ENCODE measurements around the gene SHROOM2.

DNA sequence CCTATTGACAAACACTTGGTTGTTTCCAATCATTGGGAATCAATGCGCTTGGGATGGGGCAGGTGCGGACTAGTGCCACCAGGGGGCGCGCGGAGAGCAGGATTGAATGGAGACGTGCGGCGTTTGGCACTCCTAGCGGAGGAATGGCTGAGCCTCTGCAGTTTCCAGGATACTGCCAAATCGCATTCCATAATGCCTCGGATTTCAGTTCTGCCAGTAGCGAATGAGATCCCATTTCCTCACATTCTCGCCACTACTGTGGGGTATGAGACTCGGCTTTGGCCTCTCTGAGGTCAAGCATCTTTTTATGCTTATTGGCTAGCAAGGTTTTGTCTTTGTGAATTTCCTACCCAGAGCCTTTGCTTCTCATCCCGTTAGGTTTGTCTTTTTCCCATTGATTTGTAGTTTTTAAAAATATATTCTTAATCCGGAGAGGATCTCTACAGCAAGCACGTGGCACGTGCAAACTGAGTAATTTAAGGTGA lies 209.7 kb downstream of the SHROOM2 start:
- TF ChIP-seq, protein P1, sequence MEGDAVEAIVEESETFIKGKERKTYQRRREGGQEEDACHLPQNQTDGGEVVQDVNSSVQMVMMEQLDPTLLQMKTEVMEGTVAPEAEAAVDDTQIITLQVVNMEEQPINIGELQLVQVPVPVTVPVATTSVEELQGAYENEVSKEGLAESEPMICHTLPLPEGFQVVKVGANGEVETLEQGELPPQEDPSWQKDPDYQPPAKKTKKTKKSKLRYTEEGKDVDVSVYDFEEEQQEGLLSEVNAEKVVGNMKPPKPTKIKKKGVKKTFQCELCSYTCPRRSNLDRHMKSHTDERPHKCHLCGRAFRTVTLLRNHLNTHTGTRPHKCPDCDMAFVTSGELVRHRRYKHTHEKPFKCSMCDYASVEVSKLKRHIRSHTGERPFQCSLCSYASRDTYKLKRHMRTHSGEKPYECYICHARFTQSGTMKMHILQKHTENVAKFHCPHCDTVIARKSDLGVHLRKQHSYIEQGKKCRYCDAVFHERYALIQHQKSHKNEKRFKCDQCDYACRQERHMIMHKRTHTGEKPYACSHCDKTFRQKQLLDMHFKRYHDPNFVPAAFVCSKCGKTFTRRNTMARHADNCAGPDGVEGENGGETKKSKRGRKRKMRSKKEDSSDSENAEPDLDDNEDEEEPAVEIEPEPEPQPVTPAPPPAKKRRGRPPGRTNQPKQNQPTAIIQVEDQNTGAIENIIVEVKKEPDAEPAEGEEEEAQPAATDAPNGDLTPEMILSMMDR (IDR thresholded peaks at IDR 0.05) = peak; percentile 75 to 98 (median 96)
- no peak for TF ChIP-seq POLR2A (IDR thresholded peaks at IDR 0.05)

All from esophagus squamous epithelium (tissue), 4 donors.